WERI-Rb-1 (cell line): ENCODE measurements around the gene SASS6.

Experiments
- DNase-seq: peaks from one replicate; pipeline ENCODE4 v3.0.0-alpha.2; 2020
- H3K27ac ChIP-seq: fragments of 250-450 bp; sonication (Bioruptor Pico); 2 replicates; pipeline ENCODE4 v1.5.1; 2020; ENCODE audit warnings: mild to moderate bottlenecking, moderate library complexity
- H3K27me3 ChIP-seq: fragments of 250-450 bp; sonication (Bioruptor Pico); 2 replicates; pipeline ENCODE4 v1.5.1; 2021; ENCODE audit warnings: mild to moderate bottlenecking, low read depth, moderate library complexity; ENCODE audit not compliant: insufficient read depth, severe bottlenecking
- H3K36me3 ChIP-seq: fragments of 250-450 bp; sonication (Bioruptor Pico); 2 replicates; pipeline ENCODE4 v1.5.1; 2020; ENCODE audit warnings: mild to moderate bottlenecking, moderate library complexity
- H3K4me3 ChIP-seq: 2 replicates; pipeline ENCODE4 v1.5.1; 2011; ENCODE audit warnings: low read depth, mild to moderate bottlenecking, control low read depth, low read length
- H3K9me3 ChIP-seq: fragments of 250-450 bp; sonication (Bioruptor Pico); 2 replicates; pipeline ENCODE4 v1.5.1; 2021; ENCODE audit warnings: mild to moderate bottlenecking, moderate library complexity; ENCODE audit not compliant: severe bottlenecking
- TF ChIP-seq, protein P1 (sequence below): IDR thresholded peaks from 2 replicates; pipeline ENCODE4 v1.5.1; 2011; ENCODE audit warnings: low read depth, mild to moderate bottlenecking, control low read depth, inconsistent platforms, low read length

Gene SASS6

DNA sequence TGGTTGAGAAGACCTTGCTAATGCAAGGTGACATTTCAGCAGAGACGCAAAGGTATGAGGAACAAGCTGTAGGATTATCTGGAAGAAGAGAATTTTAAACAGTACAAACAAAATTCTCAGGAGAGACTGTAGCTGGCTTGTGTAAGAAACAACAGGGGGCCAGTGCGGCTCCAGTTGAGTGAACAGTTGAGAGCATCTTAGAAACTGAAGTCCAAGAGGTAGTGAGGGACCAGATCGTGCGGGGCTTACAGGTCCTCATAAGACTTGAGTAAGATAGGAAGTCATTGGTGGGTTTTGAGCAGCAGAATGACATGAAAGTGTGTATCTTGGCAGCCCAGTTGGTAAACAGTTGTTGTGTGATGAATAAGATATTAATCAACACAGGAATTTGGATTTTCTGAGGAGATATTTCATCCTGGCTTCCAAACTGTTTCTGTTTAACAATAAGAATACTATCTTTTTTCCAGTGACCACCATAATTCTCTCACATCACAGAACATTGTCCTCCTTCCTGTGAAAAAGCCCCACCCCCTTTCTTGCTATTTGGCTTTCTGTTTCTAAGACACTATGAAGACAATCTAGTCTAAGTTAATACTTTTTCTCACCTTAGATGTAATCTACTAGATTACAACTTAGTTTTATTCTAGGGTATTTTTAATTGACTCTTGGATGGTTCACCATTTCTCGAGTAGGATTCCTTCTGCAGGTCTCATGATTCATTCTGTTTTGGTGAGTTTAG lies 62.4 kb downstream of the SASS6 start:
- peaks cover 73% of the 10 kb centered on the region for H3K36me3 ChIP-seq

DNA sequence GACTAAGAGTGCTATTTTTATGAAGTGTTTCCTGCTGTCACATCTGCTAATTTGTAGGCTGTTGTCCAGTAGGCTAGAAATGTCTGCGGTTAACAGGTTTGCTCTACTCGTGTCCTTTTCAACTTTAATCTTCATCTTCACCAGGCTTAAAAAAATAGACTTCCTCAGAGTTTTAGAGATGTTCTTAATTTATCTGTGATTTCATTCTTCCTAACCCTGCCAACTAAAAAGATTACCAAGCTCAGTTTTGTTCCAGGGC lies 66.8 kb downstream of the SASS6 start:
- H3K9me3 ChIP-seq: no peaks in the 10 kb centered on the region
- no peak overlapping the region for H3K27ac ChIP-seq
- H3K4me3 ChIP-seq: no peak overlapping the region
- H3K27me3 ChIP-seq: no peaks in the 10 kb centered on the region
- no peak for DNase-seq
- TF ChIP-seq, protein P1, sequence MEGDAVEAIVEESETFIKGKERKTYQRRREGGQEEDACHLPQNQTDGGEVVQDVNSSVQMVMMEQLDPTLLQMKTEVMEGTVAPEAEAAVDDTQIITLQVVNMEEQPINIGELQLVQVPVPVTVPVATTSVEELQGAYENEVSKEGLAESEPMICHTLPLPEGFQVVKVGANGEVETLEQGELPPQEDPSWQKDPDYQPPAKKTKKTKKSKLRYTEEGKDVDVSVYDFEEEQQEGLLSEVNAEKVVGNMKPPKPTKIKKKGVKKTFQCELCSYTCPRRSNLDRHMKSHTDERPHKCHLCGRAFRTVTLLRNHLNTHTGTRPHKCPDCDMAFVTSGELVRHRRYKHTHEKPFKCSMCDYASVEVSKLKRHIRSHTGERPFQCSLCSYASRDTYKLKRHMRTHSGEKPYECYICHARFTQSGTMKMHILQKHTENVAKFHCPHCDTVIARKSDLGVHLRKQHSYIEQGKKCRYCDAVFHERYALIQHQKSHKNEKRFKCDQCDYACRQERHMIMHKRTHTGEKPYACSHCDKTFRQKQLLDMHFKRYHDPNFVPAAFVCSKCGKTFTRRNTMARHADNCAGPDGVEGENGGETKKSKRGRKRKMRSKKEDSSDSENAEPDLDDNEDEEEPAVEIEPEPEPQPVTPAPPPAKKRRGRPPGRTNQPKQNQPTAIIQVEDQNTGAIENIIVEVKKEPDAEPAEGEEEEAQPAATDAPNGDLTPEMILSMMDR: no peak
- H3K36me3 ChIP-seq: peaks cover 70% of the 10 kb centered on the region

More for the DNA sequence above, 62.4 kb downstream of the SASS6 start:
- Histone ChIP-seq H3K27me3 (no peaks in the 10 kb centered on the region), H3K9me3 (no peaks in the 10 kb centered on the region), H3K27ac (no peak overlapping the region), H3K4me3 (no peak overlapping the region)
- TF ChIP-seq, protein P1: no peak
- no peak for DNase-seq

DNA sequence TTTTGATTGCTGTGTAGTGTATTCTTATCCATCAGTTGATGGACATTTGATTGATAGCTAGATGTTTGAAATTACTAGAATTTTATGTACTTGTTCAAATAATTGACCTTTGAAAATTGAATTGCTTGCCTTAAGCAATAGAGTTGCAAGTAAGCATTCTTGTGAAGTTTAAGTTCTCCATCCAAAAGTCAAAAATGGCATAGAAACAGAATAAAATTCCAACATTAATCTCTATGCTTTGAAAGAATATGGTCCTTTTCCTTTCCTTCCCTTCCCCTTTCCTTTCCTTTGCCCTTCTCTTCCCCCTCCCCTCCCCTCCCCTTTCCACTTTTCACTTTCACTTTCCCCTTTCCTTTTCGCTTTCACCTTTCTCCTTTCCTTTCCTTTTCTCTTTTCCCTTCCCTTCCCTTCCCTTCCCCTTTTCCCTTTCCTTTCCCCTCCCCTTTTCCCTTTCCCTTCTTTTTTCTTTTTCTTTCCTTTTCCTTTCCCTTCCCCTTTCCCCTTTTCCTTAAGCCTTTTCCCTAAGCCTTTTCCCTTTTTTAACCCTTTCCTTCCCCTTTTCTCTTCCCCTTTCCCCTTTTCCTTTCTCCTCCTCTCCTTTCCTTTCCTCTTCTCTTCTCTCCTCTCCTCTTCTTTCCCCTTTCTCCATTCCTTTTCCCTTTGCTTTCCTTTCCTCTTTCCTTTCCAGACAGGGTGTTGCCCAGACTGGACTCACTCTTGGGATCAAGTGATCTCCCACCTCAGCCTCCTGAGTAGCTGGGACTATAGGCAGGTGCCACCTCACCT lies 67.4 kb downstream of the SASS6 start:
- H3K36me3 ChIP-seq: peaks cover 70% of the 10 kb centered on the region
- no peak for DNase-seq
- no peak overlapping the region for H3K4me3 ChIP-seq
- TF ChIP-seq, protein P1: no peak
- H3K27ac ChIP-seq: no peak overlapping the region
- H3K9me3 ChIP-seq: no peaks in the 10 kb centered on the region
- no peaks in the 10 kb centered on the region for H3K27me3 ChIP-seq

DNA sequence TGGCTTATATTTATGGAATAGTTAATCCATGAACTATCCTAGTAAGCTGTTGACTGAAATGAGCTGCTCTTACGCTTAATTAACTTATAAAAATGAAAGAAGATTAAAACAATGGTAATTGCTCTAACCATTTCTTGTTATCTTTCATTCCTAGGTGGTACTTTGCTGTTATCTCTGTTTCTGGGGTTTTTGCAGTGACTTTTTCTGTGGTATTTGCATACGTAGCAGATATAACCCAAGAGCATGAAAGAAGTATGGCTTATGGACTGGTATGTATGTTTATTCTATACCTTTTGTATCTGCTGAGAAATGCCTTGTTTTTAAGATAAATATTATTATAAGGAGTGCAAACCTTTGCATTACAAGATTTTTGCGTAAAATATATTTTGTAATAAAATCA lies 71.0 kb downstream of the SASS6 start:
- H3K27ac ChIP-seq: no peak overlapping the region
- H3K27me3 ChIP-seq: no peaks in the 10 kb centered on the region
- H3K9me3 ChIP-seq: no peaks in the 10 kb centered on the region
- no peak for DNase-seq
- TF ChIP-seq, protein P1: no peak
- peaks cover 52% of the 10 kb centered on the region for H3K36me3 ChIP-seq
- H3K4me3 ChIP-seq: no peak overlapping the region

DNA sequence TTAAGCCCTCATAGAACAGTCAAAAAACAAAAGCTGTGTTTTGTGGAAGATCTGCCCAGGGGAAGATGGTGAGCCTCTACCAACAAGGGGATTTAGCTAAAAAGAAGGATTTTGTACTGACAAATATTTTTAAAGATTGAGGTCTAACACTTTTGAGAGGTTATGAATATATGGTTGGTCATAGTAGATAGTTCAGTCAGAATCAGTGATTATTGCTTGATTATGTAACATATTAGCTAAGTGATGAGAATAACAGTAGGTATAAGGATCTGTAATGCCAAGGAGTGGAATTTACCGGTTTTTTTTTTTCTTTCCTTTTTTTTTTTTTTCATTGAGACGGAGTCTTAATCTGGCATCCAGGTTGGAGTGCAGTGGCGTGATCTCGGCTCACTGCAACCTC lies 79.0 kb downstream of the SASS6 start:
- TF ChIP-seq, protein P1: no peak
- Histone ChIP-seq H3K27me3 (no peaks in the 10 kb centered on the region), H3K27ac (no peak overlapping the region), H3K4me3 (no peak overlapping the region), H3K36me3 (peaks cover 23% of the 10 kb centered on the region; the same call in 1 of the 2 replicates), H3K9me3 (no peaks in the 10 kb centered on the region)
- no peak for DNase-seq
